T-helper 1 cell (primary cell): ENCODE results near the gene APBB1IP.
A peak's percentile ranks its signal among the peaks of the same experiment; 100 is the strongest.
"Not testable (repeated sequence)": the region's sequence is repeated elsewhere in the genome, so short reads cannot be mapped to it uniquely, and the experiment has no call there.

Source experiments
- DNase-seq, 5 donors: peaks; one replicate each; pipeline ENCODE4 v3.0.0-alpha.2; 2012 to 2020

APBB1IP gene

GRCh38 chr10:26479766-26480492 is 41.8 kb downstream of the APBB1IP start:
- DNase-seq: peak in 2 of 5 donors; percentile 18 to 76

DNA sequence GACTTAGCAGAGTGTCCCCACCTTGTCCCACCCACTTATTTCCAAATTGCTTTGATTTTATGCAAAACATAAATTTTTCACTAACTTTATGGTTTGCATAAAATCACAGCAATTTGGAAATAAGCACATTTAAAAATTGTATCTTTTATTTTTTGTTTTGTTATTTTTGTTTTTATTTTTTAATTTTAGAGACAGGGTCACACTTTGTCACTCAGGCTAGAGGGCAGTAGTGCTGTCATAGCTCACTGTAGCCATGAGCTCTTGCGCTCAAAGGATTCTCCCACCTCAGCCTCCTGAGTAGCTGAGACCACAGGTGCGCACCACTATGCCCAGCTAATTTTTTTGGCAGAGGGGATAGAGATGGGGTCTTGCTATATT is 43.2 kb downstream of the APBB1IP start:
- DNase-seq: no peak

- peak in 2 of 5 donors; percentile 22 to 76 for DNase-seq
These were observed 43.9 kb downstream of the APBB1IP start for GRCh38 chr10:26481914-26482550.

- DNase-seq: no peak
These were observed 45.4 kb downstream of the APBB1IP start for GRCh38 chr10:26483554-26483953.

DNA sequence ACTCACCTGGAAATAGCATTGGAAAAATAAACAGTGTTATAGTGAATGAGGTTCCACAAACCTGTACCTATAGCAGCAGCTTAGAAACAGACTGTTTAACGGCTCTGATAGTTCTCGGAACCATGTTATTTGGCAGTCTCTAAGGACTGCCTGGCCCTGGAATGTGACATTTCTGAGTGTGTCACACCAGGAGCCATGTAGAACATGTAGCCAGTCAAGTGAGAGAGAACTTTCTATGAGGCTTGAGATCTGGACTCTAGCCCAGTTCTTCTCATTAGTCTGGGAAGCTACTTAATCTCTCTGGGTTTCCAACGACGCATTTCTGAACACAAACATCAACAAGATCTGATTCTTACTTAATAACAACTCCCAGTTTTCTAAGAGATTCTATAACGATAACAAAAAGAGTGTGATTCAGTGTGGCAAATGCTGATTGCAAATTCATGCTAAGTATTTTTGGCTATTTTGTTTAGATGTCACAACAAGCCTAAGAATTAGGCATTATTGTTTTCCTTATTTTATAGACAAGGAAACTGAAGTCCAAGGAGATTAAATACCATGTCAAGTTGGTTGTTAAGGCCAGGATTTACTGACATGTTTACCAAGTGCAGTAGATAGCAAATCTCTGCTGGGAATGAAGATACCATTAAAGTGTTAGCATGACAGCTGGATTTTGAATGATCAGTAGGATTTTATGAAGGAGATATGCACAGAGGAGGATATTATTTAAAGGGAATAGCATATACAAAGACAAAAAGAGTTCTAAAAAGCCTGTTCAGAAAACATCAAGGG is 47.2 kb downstream of the APBB1IP start:
- DNase-seq: no peak

- DNase-seq: no peak
These were observed 48.2 kb downstream of the APBB1IP start for GRCh38 chr10:26486304-26486703.

DNA sequence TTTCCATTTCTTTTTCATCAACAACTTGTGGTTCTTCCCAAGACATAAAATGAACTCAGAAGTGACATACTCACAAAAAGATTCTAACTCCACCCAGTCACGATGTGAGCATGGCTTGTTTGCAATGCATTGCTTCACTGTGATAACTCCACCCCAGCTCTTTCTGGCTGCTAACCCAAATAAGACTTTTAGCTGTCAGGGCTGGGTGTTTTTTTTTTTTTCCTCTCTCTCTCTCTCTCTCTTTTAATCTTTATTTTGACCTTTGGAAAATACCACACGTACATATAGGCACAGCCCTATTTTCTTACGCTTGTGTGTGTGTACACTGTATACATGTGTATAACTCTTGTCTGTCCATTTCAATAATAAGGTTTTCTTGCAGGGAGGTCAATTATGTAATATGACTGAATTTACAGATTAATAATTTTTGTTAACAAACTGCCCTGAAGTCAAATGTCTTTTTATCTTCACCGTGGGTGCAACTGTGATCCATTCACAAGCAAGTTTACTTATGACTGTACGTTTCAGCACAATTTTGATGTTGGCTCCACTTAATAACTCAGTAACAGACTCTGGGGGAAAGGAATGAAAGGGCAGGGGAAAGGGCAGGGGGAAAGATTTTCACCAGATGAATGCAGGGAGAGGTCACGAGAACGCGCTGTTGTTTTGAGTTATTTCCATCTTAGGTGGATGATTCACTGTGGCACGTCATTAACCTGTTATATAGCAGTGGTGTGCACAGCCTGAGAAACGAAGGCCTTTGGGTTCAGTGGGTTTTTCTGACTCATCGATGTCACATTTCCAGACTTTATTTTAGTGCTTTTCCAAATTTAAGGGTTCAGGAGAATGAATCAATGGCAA is 49.1 kb downstream of the APBB1IP start:
- DNase-seq: peak; percentile 17 to 79 (median 57)

GRCh38 chr10:26488344-26488743 is 50.2 kb downstream of the APBB1IP start:
- DNase-seq: no peak

DNA sequence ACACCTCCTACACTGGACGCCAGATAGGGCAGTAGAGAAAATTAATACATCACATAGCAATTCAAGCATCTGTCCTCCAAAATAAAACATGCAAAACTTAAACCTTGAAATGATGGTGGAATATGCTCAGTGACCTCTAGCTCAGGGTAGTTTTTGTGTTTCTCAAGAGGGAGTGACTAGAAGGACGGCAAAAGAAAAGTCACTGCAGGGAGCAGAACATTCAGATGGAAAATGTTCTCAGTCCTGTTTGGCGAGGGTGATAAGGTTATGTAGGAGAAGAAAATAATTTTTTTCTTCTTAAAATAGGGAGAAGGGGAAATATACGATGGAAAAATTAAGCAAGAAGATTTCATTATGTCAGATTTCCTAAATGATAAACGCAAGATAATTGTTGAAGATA is 50.9 kb downstream of the APBB1IP start:
- DNase-seq: no peak

DNA sequence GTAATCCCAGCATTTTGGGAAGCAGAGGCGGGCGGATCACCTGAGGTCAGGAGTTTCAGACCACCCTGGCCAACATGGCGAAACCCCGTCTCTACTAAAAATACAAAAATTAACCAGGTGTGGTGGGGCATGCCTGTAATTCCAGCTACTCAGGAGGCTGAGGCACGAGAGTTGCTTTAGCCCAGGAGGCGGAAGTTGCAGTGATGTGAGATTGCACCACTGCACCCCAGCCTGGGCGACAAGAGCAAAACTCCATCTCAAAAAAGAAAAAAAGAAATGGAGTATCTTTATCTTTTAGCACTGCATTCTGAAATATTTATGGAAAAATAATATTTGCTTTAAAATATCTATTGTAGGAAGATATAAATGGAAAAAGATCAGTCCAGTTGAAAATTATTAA is 52.2 kb downstream of the APBB1IP start:
- DNase-seq: not testable (repeated sequence)

- DNase-seq: no peak
These were observed 53.1 kb downstream of the APBB1IP start for GRCh38 chr10:26491276-26491675.

DNA sequence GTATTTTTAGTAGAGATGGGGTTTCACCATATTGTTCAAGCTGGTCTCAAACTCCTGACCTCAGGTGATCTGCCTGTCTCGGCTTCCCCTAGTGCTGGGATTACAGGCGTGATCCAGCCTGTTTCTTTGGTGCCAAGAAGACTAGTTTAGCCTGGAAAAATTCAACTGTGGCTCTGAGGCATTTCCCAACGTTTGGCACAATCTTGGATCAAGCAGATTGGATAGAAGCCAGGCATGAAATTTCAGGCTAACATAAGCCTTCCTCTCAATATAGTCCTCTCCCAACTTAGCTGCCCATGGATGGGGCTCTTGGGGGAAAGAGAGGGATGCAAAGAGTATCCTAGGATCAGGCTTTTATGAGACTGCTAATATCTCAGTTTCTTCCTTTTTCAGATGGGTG is 53.8 kb downstream of the APBB1IP start:
- DNase-seq: no peak

DNA sequence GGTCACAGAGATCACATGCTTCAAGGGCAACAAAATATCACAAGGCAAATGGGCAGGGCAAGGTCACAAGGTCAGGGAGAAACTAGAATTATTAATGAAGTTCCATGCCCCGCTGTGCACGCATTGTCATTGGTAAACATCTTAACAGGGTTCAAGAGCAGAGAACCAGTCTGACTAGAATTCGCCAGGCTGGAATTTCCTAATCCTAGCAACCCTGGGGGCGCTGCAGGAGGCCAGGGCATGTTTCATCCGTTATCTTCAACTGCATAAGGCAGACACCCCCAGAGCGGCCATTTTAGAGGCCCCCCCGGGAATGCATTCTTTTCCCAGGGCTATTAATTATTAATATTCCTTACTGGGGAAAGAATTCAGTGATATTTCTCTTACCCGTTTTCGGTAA is 54.6 kb downstream of the APBB1IP start:
- not testable (repeated sequence) for DNase-seq

- DNase-seq: no peak
These were observed 55.9 kb downstream of the APBB1IP start for GRCh38 chr10:26494018-26494417.

- DNase-seq: no peak
These were observed 61.3 kb downstream of the APBB1IP start for GRCh38 chr10:26499426-26499825.

- DNase-seq: no peak
These were observed 64.8 kb downstream of the APBB1IP start for GRCh38 chr10:26502986-26503385.

DNA sequence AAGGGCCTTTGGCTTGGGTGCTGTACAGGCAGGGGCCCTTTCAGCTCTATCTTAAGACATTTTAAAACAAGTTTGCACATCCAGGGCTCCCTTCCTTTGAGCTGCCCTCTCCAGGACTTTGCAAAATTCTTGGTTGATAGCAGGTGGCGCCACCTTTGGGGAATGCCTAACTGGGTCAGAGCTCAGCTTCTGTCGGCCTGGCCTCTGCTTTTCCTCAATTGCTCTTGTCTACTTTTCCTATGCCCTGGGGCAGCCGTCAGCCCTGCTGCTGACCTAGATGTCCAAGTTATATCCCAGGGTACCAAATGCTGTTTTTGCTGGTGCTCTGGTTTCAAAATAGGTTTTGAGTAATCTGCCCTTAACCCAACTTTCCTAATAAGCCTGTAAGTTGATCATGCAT is 65.8 kb downstream of the APBB1IP start:
- peak in 1 of 5 donors; percentile 16 for DNase-seq

GRCh38 chr10:26504429-26504828 is 66.3 kb downstream of the APBB1IP start:
- DNase-seq: not testable (repeated sequence)

- DNase-seq: no peak
These were observed 67.3 kb downstream of the APBB1IP start for GRCh38 chr10:26505491-26505890.

DNA sequence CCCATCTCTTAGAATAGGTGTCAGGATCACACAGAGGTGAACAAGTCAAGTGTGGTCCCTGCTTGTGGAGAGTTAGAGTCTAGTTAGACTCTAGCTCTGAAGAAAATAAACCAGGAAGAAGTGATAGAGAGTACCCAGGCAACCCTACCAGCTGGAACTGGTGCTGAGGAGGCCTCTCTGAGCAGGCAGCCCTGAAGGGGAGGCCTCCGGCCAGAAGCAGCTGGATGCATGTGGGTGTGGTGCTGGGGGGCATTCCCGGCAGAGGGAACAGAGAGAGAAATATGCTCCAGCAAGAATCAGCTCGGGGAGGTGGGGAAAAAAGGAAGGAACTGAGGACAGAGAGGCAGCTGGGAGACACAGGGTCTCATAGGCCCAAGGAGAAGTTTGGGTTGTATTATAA is 68.6 kb downstream of the APBB1IP start:
- DNase-seq: no peak

GRCh38 chr10:26507441-26507840 is 69.3 kb downstream of the APBB1IP start:
- DNase-seq: no peak

- no peak for DNase-seq
These were observed 69.9 kb downstream of the APBB1IP start for GRCh38 chr10:26508016-26508415.

DNA sequence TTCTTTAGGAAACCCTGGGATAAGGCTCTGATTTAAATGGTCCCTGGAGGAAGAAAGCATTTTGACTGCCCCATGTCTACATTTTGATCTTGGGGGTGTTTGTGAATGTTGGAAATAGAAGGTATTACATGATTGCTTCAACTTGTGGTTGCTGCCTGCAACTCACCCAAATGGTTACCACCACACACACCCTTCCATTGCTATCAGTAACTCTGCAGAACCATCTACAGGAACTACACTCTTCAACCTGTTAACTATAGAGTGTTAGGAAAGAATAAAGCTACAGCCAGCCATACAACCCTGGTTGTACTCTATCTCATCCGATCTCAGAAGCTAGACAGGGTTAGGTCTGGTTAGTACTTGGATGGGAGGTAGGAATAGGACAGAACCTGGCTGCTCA is 71.2 kb downstream of the APBB1IP start:
- no peak for DNase-seq
